ENCODE measurements around the gene NDST3. TPM values are rescaled to one million over a fixed set of nuclear protein-coding genes. Genes with fewer than 3 reads are reported as not detected.

NDST3 gene
- total and polyA plus RNA-seq, 2 of the 13 experiments (the other 11 are each of a cell fraction or from before 2014, with no cell fraction given), result not detected

DNA sequence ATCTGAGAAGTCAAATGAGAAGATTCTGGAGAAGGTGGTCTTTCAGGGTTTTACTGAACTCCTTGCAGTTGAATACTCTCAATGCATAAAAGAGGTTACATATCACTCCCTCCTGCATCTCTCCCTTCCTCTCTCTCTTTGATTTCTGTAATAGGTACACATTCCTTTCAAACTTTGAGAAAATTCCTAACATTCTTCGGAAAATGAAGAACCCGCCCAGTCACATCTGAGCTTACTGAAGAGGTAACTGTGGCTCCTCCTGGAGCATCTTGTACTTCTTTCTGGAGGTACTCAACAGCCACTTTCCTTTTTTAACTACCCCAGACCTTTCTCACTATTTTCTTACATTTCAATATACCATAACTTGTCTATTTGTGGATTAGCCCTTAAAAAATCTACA, 24.7 kb downstream of the NDST3 start (continued):
- TF ChIP-seq, protein P1, sequence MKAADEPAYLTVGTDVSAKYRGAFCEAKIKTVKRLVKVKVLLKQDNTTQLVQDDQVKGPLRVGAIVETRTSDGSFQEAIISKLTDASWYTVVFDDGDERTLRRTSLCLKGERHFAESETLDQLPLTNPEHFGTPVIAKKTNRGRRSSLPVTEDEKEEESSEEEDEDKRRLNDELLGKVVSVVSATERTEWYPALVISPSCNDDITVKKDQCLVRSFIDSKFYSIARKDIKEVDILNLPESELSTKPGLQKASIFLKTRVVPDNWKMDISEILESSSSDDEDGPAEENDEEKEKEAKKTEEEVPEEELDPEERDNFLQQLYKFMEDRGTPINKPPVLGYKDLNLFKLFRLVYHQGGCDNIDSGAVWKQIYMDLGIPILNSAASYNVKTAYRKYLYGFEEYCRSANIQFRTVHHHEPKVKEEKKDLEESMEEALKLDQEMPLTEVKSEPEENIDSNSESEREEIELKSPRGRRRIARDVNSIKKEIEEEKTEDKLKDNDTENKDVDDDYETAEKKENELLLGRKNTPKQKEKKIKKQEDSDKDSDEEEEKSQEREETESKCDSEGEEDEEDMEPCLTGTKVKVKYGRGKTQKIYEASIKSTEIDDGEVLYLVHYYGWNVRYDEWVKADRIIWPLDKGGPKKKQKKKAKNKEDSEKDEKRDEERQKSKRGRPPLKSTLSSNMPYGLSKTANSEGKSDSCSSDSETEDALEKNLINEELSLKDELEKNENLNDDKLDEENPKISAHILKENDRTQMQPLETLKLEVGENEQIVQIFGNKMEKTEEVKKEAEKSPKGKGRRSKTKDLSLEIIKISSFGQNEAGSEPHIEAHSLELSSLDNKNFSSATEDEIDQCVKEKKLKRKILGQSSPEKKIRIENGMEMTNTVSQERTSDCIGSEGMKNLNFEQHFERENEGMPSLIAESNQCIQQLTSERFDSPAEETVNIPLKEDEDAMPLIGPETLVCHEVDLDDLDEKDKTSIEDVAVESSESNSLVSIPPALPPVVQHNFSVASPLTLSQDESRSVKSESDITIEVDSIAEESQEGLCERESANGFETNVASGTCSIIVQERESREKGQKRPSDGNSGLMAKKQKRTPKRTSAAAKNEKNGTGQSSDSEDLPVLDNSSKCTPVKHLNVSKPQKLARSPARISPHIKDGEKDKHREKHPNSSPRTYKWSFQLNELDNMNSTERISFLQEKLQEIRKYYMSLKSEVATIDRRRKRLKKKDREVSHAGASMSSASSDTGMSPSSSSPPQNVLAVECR (CRISPR knock-in tag; IDR thresholded peaks at IDR 0.05; ENCODE audit: borderline replicate concordance), result no peak
- TF ChIP-seq XBP1 (CRISPR knock-in tag; IDR thresholded peaks at IDR 0.05) (no peak), REL (CRISPR knock-in tag; conservative IDR thresholded peaks at IDR 0.05) (no peak), ZNF224 (CRISPR knock-in tag; IDR thresholded peaks at IDR 0.05) (no peak), MEIS1 (CRISPR knock-in tag; IDR thresholded peaks at IDR 0.05; ENCODE audit: borderline replicate concordance) (no peak), ZBTB7B (CRISPR knock-in tag; IDR thresholded peaks at IDR 0.05) (no peak)

DNA sequence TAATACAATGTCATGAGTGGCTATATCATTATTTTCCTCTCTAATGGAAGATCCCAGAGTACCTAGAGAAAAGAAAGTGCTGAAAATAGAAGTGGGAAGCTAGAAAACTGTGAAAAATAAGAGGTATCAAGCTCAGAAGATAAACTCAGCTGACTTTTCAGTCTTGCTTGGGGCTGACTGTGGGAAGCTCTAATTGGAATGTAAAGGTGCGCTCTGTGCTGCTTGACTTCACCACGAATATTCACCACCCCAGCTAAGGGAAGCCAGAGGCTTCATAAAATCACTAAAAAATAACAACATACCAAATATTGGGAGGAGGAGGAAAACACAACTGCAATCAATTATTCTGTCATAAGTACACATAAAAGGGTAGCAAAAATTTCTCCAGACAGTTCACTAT, 25.1 kb downstream of the NDST3 start:
- H3K9me3 ChIP-seq (ENCODE audit: low read length), result no peaks in the 10 kb centered on the region
- intact Hi-C loops (cut with micrococcal nuclease; ENCODE audit: unreplicated experiment), result no loop called here
- H4K20me1 ChIP-seq (ENCODE audit: insufficient read depth, low read length), result no peaks in the 10 kb centered on the region
- ChIA-PET CTCF (ENCODE audit: low intra/inter-chr PET ratio, low total read pairs) (no interaction called here), POLR2A (no interaction called here)
- FAIRE-seq (no peak), DNase-seq (ENCODE audit: low spot score) (no peak), ATAC-seq (no peak)
- H3K27ac ChIP-seq (ENCODE audit: extremely low read length, insufficient read depth, low read length), result no peak overlapping the region
- no peak overlapping the region for H2AFZ ChIP-seq (ENCODE audit: low read length)
- no peaks in the 10 kb centered on the region for H3K36me3 ChIP-seq (replicated peaks in 1 of 2; ENCODE audit: control insufficient read depth in 1 of 2, insufficient read depth in 2 of 2, low read length in 2 of 2)
- no peaks in the 10 kb centered on the region for H3K27me3 ChIP-seq (ENCODE audit: control insufficient read depth in 1 of 2, insufficient read depth in 2 of 2, low read length in 2 of 2)
- H3K4me2 ChIP-seq (ENCODE audit: low read depth, low read length), result no peak overlapping the region
- WGBS (ENCODE audit: low lambda C conversion rate), result 0% methylated on average over 2 of the region's 2 CpGs
- in situ Hi-C loops (cut with HindIII; ENCODE audit: extremely low pct_ligation_motif_present, low pct_unique_long_range_greater_than_20kb), result no loop called here
- H3K4me1 ChIP-seq (ENCODE audit: insufficient read depth, low read length), result no peaks in the 10 kb centered on the region
- H3K79me2 ChIP-seq (ENCODE audit: insufficient read depth, low read length), result no peaks in the 10 kb centered on the region
- no TSS peak for BruUV-seq (replicated peaks)
- H3K4me3 ChIP-seq (replicated peaks in 1 of 3; ENCODE audit: insufficient read depth in 1 of 3, low read depth in 2 of 3, low read length in 3 of 3), result no peak overlapping the region
- H3K9ac ChIP-seq (ENCODE audit: insufficient read depth, low read depth, low read length), result no peak overlapping the region
- no peak for TF ChIP-seq SUZ12 (IDR thresholded peaks at IDR 0.05; ENCODE audit: low read depth, low read length)
- TF ChIP-seq, protein P2, sequence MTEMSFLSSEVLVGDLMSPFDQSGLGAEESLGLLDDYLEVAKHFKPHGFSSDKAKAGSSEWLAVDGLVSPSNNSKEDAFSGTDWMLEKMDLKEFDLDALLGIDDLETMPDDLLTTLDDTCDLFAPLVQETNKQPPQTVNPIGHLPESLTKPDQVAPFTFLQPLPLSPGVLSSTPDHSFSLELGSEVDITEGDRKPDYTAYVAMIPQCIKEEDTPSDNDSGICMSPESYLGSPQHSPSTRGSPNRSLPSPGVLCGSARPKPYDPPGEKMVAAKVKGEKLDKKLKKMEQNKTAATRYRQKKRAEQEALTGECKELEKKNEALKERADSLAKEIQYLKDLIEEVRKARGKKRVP (CRISPR knock-in tag; IDR thresholded peaks at IDR 0.05), result no peak
- TF ChIP-seq ZNF816 (CRISPR knock-in tag; IDR thresholded peaks at IDR 0.05; ENCODE audit: borderline replicate concordance), result no peak
- TF ChIP-seq, protein P3, sequence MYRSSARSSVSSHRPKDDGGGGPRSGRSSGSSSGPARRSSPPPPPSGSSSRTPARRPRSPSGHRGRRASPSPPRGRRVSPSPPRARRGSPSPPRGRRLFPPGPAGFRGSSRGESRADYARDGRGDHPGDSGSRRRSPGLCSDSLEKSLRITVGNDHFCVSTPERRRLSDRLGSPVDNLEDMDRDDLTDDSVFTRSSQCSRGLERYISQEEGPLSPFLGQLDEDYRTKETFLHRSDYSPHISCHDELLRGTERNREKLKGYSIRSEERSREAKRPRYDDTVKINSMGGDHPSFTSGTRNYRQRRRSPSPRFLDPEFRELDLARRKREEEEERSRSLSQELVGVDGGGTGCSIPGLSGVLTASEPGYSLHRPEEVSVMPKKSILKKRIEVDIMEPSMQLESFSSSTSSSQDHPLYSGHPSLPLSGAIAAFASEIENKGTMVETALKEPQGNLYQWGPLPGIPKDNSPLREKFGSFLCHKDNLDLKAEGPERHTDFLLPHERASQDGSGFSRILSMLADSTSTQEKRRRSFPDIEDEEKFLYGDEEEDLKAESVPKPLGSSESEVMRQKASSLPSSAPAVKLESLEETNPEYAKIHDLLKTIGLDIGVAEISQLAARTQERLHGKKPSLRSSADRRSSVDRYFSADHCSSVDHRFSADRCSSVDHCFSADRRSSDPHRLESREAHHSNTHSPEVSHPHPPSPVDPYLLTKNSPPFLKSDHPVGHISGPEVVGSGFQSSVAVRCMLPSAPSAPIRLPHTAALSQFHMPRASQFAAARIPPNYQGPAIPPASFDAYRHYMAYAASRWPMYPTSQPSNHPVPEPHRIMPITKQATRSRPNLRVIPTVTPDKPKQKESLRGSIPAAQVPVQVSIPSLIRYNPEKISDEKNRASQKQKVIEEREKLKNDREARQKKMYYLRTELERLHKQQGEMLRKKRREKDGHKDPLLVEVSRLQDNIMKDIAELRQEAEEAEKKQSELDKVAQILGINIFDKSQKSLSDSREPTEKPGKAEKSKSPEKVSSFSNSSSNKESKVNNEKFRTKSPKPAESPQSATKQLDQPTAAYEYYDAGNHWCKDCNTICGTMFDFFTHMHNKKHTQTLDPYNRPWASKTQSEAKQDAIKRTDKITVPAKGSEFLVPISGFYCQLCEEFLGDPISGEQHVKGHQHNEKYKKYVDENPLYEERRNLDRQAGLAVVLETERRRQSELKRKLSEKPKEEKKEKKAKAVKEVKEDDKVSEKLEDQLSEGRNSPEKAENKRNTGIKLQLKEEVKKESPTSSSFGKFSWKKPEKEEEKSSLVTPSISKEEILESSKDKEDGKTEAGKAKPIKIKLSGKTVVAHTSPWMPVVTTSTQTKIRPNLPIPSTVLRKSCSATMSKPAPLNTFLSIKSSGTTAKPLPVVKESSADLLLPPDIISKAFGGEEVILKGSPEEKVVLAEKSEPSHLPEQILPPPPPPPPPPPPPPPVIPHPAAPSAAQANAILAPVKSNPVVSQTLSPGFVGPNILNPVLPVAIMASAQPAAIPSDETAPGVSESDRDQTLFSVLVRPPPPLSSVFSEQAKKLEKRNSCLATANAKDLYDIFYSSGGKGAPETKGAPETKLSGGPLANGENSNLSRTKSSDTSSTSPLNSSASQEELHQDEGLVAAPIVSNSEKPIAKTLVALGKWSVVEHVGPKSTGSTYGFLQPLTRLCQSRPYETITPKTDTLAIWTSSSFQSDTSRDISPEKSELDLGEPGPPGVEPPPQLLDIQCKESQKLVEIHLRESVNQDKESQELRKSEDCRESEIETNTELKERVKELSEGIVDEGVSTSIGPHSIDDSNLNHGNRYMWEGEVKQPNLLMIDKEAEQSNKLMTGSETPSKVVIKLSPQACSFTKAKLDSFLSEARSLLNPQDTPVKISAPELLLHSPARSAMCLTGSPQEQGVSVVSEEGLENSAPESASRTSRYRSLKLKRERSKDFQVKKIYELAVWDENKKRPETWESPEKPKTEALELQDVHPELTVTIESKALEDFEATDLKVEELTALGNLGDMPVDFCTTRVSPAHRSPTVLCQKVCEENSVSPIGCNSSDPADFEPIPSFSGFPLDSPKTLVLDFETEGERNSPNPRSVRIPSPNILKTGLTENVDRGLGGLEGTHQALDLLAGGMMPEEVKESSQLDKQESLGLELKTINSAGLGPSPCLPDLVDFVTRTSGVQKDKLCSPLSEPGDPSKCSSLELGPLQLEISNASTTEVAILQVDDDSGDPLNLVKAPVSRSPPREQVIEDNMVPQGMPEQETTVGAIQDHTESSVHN (CRISPR knock-in tag; IDR thresholded peaks at IDR 0.05), result no peak
- TF ChIP-seq CHD2 (IDR thresholded peaks at IDR 0.05; ENCODE audit: low read depth, low read length), result no peak
